CD14-positive monocyte (primary cell): ENCODE results near the gene CSMD2. TPM values are rescaled to one million over a fixed set of nuclear protein-coding genes. Genes with fewer than 3 reads are reported as not detected.

ENCODE experiments used
- DNase-seq, 3 donors: peaks; one replicate each; pipeline ENCODE4 v3.0.0-alpha.2; 2011 to 2022
- H2AFZ ChIP-seq: 2 replicates; pipeline ENCODE4 v1.6.0; 2012; ENCODE audit warnings: mild to moderate bottlenecking, low read depth, low read length, inconsistent platforms; ENCODE audit not compliant: insufficient read depth, poor library complexity, severe bottlenecking
- H3K27ac ChIP-seq, 2 donors: 1 replicate in 1 of 2; 2 replicates in 1 of 2; pipeline ENCODE4 v1.5.1; 2012 to 2013; ENCODE audit warnings: low read length in 2 of 2, control low read depth in 1 of 2, inconsistent platforms in 1 of 2, low read depth in 1 of 2, mild to moderate bottlenecking in 1 of 2
- H3K27me3 ChIP-seq, 2 donors: one replicate each; pipeline versions ENCODE4 v1.6.0 to v1.6.1; 2011 to 2013; ENCODE audit warnings: low read length in 2 of 2; ENCODE audit not compliant: control insufficient read depth in 2 of 2, insufficient read depth in 2 of 2
- H3K36me3 ChIP-seq, 2 donors: replicated peaks in 1 of 2; 1 replicate in 1 of 2; 2 replicates in 1 of 2; pipeline versions ENCODE4 v1.5.1 to v1.6.1; 2012 to 2013; ENCODE audit warnings: low read length in 2 of 2, control low read depth in 1 of 2, inconsistent platforms in 1 of 2, mild to moderate bottlenecking in 1 of 2; ENCODE audit not compliant: insufficient read depth in 2 of 2, control insufficient read depth in 1 of 2
- H3K4me1 ChIP-seq, 2 donors: 1 replicate in 1 of 2; 2 replicates in 1 of 2; pipeline versions ENCODE4 v1.5.1 to v1.6.1; 2012 to 2013; ENCODE audit warnings: low read length in 2 of 2, control low read depth in 1 of 2, inconsistent platforms in 1 of 2, mild to moderate bottlenecking in 1 of 2, moderate library complexity in 1 of 2; ENCODE audit not compliant: insufficient read depth in 2 of 2, control insufficient read depth in 1 of 2
- H3K4me2 ChIP-seq: replicated peaks from 2 replicates; pipeline ENCODE3; 2012; ENCODE audit warnings: low read length, moderate library complexity, mild to moderate bottlenecking; ENCODE audit not compliant: poor library complexity, severe bottlenecking; ENCODE audit errors: extremely low read depth
- H3K4me3 ChIP-seq, 3 experiments: fragments of 200-600 bp in 1 of 3; sonication (generic) in 1 of 3; replicated peaks in 1 of 3; 1 replicate in 2 of 3; 2 replicates in 1 of 3; pipeline ENCODE4 v1.5.1; 2011 to 2013; ENCODE audit warnings: low read length in 3 of 3, mild to moderate bottlenecking in 3 of 3, control low read depth in 2 of 3, low read depth in 2 of 3, inconsistent platforms in 1 of 3, moderate library complexity in 1 of 3
- H3K79me2 ChIP-seq: 2 replicates; pipeline ENCODE4 v1.6.0; 2012; ENCODE audit warnings: mild to moderate bottlenecking, control low read depth, inconsistent platforms, low read length, moderate library complexity; ENCODE audit not compliant: insufficient read depth
- H3K9ac ChIP-seq: 2 replicates; pipeline ENCODE4 v1.6.0; 2017; ENCODE audit warnings: low read length, mild to moderate bottlenecking; ENCODE audit not compliant: insufficient read depth, poor library complexity, severe bottlenecking
- H3K9me3 ChIP-seq, 2 donors: replicated peaks in 1 of 2; 1 replicate in 1 of 2; 2 replicates in 1 of 2; pipeline versions ENCODE4 v1.5.1 to v1.6.1; 2012 to 2013; ENCODE audit warnings: low read length in 2 of 2, control low read depth in 1 of 2; ENCODE audit not compliant: control insufficient read depth in 1 of 2, insufficient read depth in 1 of 2
- H4K20me1 ChIP-seq: 2 replicates; pipeline ENCODE4 v1.6.0; 2012; ENCODE audit warnings: mild to moderate bottlenecking, low read length, control low read depth, moderate library complexity; ENCODE audit not compliant: insufficient read depth
- H3K27ac Mint-ChIP-seq, 7 donors: one replicate each; pipeline ENCODE4 v1.8.0; 2020; ENCODE audit warnings: mild to moderate bottlenecking in 7 of 7, mixed read lengths in 7 of 7, moderate library complexity in 6 of 7, inconsistent platforms in 2 of 7
- H3K27me3 Mint-ChIP-seq, 3 donors: one replicate each; pipeline ENCODE4 v1.8.0; 2021 to 2022; ENCODE audit warnings: low read depth in 3 of 3, mild to moderate bottlenecking in 3 of 3, mixed read lengths in 3 of 3, moderate library complexity in 3 of 3, inconsistent platforms in 1 of 3
- H3K36me3 Mint-ChIP-seq, 2 donors: one replicate each; pipeline ENCODE4 v1.8.0; 2020; ENCODE audit warnings: mixed read lengths in 2 of 2, inconsistent platforms in 1 of 2, mild to moderate bottlenecking in 1 of 2
- H3K4me1 Mint-ChIP-seq: one replicate; pipeline ENCODE4 v1.8.0; 2020; ENCODE audit warnings: mild to moderate bottlenecking, mixed read lengths
- H3K4me3 Mint-ChIP-seq, 2 donors: one replicate each; pipeline ENCODE4 v1.8.0; 2020; ENCODE audit warnings: mild to moderate bottlenecking in 2 of 2, mixed read lengths in 2 of 2, moderate library complexity in 1 of 2
- H3K9me3 Mint-ChIP-seq, 7 donors: one replicate each; pipeline ENCODE4 v1.8.0; 2020 to 2022; ENCODE audit warnings: mixed read lengths in 7 of 7, mild to moderate bottlenecking in 6 of 7, moderate library complexity in 6 of 7, inconsistent platforms in 2 of 7
- CTCF ChIP-seq: fragments of 200-600 bp; IDR thresholded peaks from one replicate; pipeline ENCODE4 v1.8.0; 2022; ENCODE audit warnings: antibody characterized with exemption, mild to moderate bottlenecking
- WGBS: methylation state at CpG from one replicate; pipeline ENCODE4 v1.1.5; 2013; ENCODE audit warnings: missing lambda C conversion rate; ENCODE audit not compliant: insufficient coverage; 5-methylcytosine and 5-hydroxymethylcytosine counted together
- intact Hi-C, 2 donors: fragments of 100-400 bp; cut with micrococcal nuclease; formaldehyde crosslinking; loops; one replicate each; pipeline versions ENCODE4 v1.15.0 to v1.15.1; 2023
- polyA plus RNA-seq, 3 donors: library from polyadenylated mRNA; depleted of rRNA in 1 of 3; unstranded in 2 of 3; stranded (reverse) in 1 of 3; fragments of 300-500 nt in 2 of 3; fragments of >200 nt in 1 of 3; fragmentation: Illumina TruSeq in 2 of 3; gene quantifications; 1 replicate in 2 of 3; 2 replicates in 1 of 3; pipeline ENCODE4 v1.2.3, GENCODE V29; 2012 to 2021

Gene CSMD2
- polyA plus RNA-seq, 3 donors, result 0.04 TPM; not detected in 2

- no peak for DNase-seq
- no peak for TF ChIP-seq CTCF
- Mint-ChIP-seq H3K27ac (no peak overlapping the region), H3K4me1 (peaks cover 5% of the 10 kb centered on the region), H3K27me3 (peaks cover 0 to 2% (median 0%) of the 10 kb centered on the region in 3 donors), H3K36me3 (no peaks in the 10 kb centered on the region), H3K9me3 (peaks cover 0 to 4% (median 0%) of the 10 kb centered on the region in 7 donors), H3K4me3 (no peak overlapping the region)
- Histone ChIP-seq H3K27ac (no peak overlapping the region), H3K9ac (no peak overlapping the region), H3K4me2 (no peak overlapping the region), H3K9me3 (no peaks in the 10 kb centered on the region), H4K20me1 (no peaks in the 10 kb centered on the region), H3K79me2 (no peaks in the 10 kb centered on the region), H3K27me3 (no peaks in the 10 kb centered on the region), H3K36me3 (no peaks in the 10 kb centered on the region), H3K4me3 (no peak overlapping the region), H2AFZ (no peak overlapping the region), H3K4me1 (no peaks in the 10 kb centered on the region)
- WGBS, result 83% methylated on average over 2 of the region's 11 CpGs
- intact Hi-C loops, result no loop called here
These were observed 440.7 kb downstream of the CSMD2 start for GRCh38 chr1:33724348-33724747.

- Mint-ChIP-seq H3K9me3 (peaks cover 0 to 3% (median 0%) of the 10 kb centered on the region in 7 donors), H3K4me1 (peaks cover 5% of the 10 kb centered on the region), H3K27me3 (peaks cover 0 to 2% (median 0%) of the 10 kb centered on the region in 3 donors), H3K27ac (no peak overlapping the region), H3K4me3 (no peak overlapping the region), H3K36me3 (no peaks in the 10 kb centered on the region)
- Histone ChIP-seq H3K36me3 (no peaks in the 10 kb centered on the region), H3K9me3 (no peaks in the 10 kb centered on the region), H3K27me3 (no peaks in the 10 kb centered on the region), H4K20me1 (no peaks in the 10 kb centered on the region), H3K4me3 (no peak overlapping the region), H3K79me2 (no peaks in the 10 kb centered on the region), H3K4me2 (no peak overlapping the region), H3K4me1 (no peaks in the 10 kb centered on the region), H2AFZ (no peak overlapping the region), H3K9ac (no peak overlapping the region), H3K27ac (no peak overlapping the region)
- intact Hi-C loops, result no loop called here
- no peak for TF ChIP-seq CTCF
- DNase-seq, result no peak
- 80% methylated on average over 1 of the region's 4 CpGs for WGBS
These were observed 441.8 kb downstream of the CSMD2 start for GRCh38 chr1:33723251-33723650.
